OCI-LY1 (cell line): ENCODE results near the gene TEP1.

Source experiments
- H2AFZ ChIP-seq: fragments of 200-600 bp; sonication (generic), shearing (Covaris generic); 2 replicates; pipeline ENCODE4 v1.6.0; 2014; ENCODE audit warnings: antibody characterized with exemption, mild to moderate bottlenecking, low read length
- H3F3A ChIP-seq: fragments of 200-600 bp; sonication (generic), shearing (Covaris generic); 2 replicates; pipeline ENCODE4 v1.6.0; 2014; ENCODE audit warnings: mild to moderate bottlenecking, antibody characterized with exemption, low read length, moderate library complexity; ENCODE audit not compliant: insufficient read depth
- H3K27ac ChIP-seq: fragments of 200-600 bp; sonication (generic); 2 replicates; pipeline ENCODE4 v1.5.1; 2014; ENCODE audit warnings: low read length, mixed run types, mild to moderate bottlenecking, low read depth; ENCODE audit not compliant: poor library complexity, severe bottlenecking
- H3K27me3 ChIP-seq: fragments of 200-600 bp; sonication (generic); 2 replicates; pipeline ENCODE4 v1.6.0; 2014; ENCODE audit warnings: antibody characterized with exemption, mild to moderate bottlenecking, low read length, moderate library complexity; ENCODE audit not compliant: insufficient read depth
- H3K36me3 ChIP-seq: fragments of 200-600 bp; sonication (generic); 2 replicates; pipeline ENCODE4 v1.6.1; 2014; ENCODE audit warnings: mild to moderate bottlenecking, antibody characterized with exemption, low read length, moderate library complexity, mixed read lengths; ENCODE audit not compliant: insufficient read depth
- H3K4me1 ChIP-seq: fragments of 200-600 bp; sonication (generic); 2 replicates; pipeline ENCODE4 v1.5.1; 2014; ENCODE audit warnings: mild to moderate bottlenecking, low read length, moderate library complexity; ENCODE audit not compliant: insufficient read depth, severe bottlenecking
- H3K4me2 ChIP-seq: fragments of 200-600 bp; sonication (generic), shearing (Covaris generic); 2 replicates; pipeline ENCODE4 v1.6.1; 2014; ENCODE audit warnings: low read length
- H3K4me3 ChIP-seq: fragments of 200-600 bp; sonication (generic); 2 replicates; pipeline ENCODE4 v1.5.1; 2014; ENCODE audit warnings: low read length, low read depth, mild to moderate bottlenecking, mixed read lengths; ENCODE audit not compliant: poor library complexity, severe bottlenecking
- H3K79me2 ChIP-seq: fragments of 200-600 bp; shearing (Covaris generic); 2 replicates; pipeline ENCODE4 v1.6.1; 2016; ENCODE audit warnings: mixed run types, low read length, mixed read lengths; ENCODE audit not compliant: insufficient read depth
- H3K9ac ChIP-seq: fragments of 200-600 bp; sonication (generic), shearing (Covaris generic); 2 replicates; pipeline ENCODE4 v1.6.1; 2014; ENCODE audit warnings: mild to moderate bottlenecking, low read length, mixed read lengths
- H3K9me2 ChIP-seq: fragments of 200-600 bp; sonication (generic), shearing (Covaris generic); 2 replicates; pipeline ENCODE4 v1.6.1; 2014; ENCODE audit warnings: low read depth, mild to moderate bottlenecking, low read length, mixed read lengths
- H3K9me3 ChIP-seq: fragments of 200-600 bp; shearing (Covaris generic); 2 replicates; pipeline ENCODE4 v1.6.1; 2014; ENCODE audit warnings: low read length, mixed read lengths
- H4K20me1 ChIP-seq: fragments of 200-600 bp; sonication (generic), shearing (Covaris generic); 2 replicates; pipeline ENCODE4 v1.6.0; 2016; ENCODE audit warnings: mild to moderate bottlenecking, low read length; ENCODE audit not compliant: insufficient read depth
- EZH2 ChIP-seq: fragments of 200-600 bp; sonication (generic), shearing (Covaris generic); IDR thresholded peaks from 2 replicates; pipeline ENCODE4 v1.8.0; 2017; ENCODE audit warnings: borderline replicate concordance, mixed run types, mild to moderate bottlenecking, antibody characterized with exemption, low read length, moderate library complexity, mixed read lengths
- TF ChIP-seq, protein P1 (sequence below): fragments of 200-600 bp; sonication (generic), shearing (Covaris generic); IDR thresholded peaks from 2 replicates; pipeline ENCODE4 v1.5.1; 2017; ENCODE audit warnings: mild to moderate bottlenecking, antibody characterized with exemption, low read length, moderate library complexity, mixed read lengths

TEP1 gene

GRCh38 chr14:20441461-20441860, 28.2 kb upstream of the TEP1 start:
- Histone ChIP-seq H3K4me2 (no peak overlapping the region), H3F3A (no peaks in the 10 kb centered on the region), H3K4me1 (no peaks in the 10 kb centered on the region), H3K9me2 (no peaks in the 10 kb centered on the region), H3K36me3 (peaks cover 27% of the 10 kb centered on the region), H3K4me3 (no peak overlapping the region), H2AFZ (no peak overlapping the region), H3K27me3 (0 out of 2 replicates have a peak, but pooled peaks cover 3% of the 10 kb centered on the region), H3K27ac (no peak overlapping the region), H4K20me1 (no peaks in the 10 kb centered on the region), H3K9me3 (no peaks in the 10 kb centered on the region), H3K9ac (no peak overlapping the region), H3K79me2 (no peaks in the 10 kb centered on the region)
- TF ChIP-seq, protein P1, sequence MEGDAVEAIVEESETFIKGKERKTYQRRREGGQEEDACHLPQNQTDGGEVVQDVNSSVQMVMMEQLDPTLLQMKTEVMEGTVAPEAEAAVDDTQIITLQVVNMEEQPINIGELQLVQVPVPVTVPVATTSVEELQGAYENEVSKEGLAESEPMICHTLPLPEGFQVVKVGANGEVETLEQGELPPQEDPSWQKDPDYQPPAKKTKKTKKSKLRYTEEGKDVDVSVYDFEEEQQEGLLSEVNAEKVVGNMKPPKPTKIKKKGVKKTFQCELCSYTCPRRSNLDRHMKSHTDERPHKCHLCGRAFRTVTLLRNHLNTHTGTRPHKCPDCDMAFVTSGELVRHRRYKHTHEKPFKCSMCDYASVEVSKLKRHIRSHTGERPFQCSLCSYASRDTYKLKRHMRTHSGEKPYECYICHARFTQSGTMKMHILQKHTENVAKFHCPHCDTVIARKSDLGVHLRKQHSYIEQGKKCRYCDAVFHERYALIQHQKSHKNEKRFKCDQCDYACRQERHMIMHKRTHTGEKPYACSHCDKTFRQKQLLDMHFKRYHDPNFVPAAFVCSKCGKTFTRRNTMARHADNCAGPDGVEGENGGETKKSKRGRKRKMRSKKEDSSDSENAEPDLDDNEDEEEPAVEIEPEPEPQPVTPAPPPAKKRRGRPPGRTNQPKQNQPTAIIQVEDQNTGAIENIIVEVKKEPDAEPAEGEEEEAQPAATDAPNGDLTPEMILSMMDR = no peak
- TF ChIP-seq EZH2 = no peak

- no peak for TF ChIP-seq EZH2
- TF ChIP-seq, protein P1 = no peak
- no peak overlapping the region for H3K9ac ChIP-seq
Observed at GRCh38 chr14:20440882-20441281, 27.6 kb upstream of the TEP1 start.

DNA sequence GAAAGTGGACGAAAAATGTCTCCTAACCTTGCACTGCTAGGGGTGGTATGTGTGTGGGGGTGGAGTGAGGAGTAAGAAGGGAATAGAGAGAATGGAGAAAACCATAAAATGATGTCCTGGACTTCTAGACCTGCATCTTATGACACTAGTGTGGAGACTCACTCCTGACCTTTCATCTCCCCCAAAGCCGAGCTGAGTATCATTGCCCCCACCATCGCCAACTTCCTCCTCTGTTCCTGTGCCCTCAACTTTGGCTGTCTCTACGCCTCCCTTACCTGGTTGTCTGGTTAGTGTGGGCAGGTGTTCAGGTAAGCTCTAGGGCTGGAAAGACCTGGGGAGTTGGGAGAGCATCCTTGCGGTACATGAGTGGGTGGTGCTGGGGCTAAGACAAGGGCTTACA, 27.2 kb upstream of the TEP1 start:
- Histone ChIP-seq H3K9ac (no peak overlapping the region), H3F3A (no peaks in the 10 kb centered on the region), H3K27me3 (0 out of 2 replicates have a peak, but pooled peaks cover 3% of the 10 kb centered on the region), H3K9me3 (no peaks in the 10 kb centered on the region), H3K4me3 (no peak overlapping the region), H2AFZ (no peak overlapping the region), H3K36me3 (peaks cover 17% of the 10 kb centered on the region), H3K4me2 (no peak overlapping the region), H3K79me2 (no peaks in the 10 kb centered on the region), H4K20me1 (no peaks in the 10 kb centered on the region), H3K4me1 (no peaks in the 10 kb centered on the region), H3K27ac (no peak overlapping the region), H3K9me2 (no peaks in the 10 kb centered on the region)
- TF ChIP-seq EZH2 = no peak
- TF ChIP-seq, protein P1 = no peak

More at GRCh38 chr14:20440882-20441281, 27.6 kb upstream of the TEP1 start:
- Histone ChIP-seq H3K4me1 (no peaks in the 10 kb centered on the region), H3F3A (no peaks in the 10 kb centered on the region), H3K79me2 (no peaks in the 10 kb centered on the region), H2AFZ (no peak overlapping the region), H3K4me3 (no peak overlapping the region), H3K27me3 (0 out of 2 replicates have a peak, but pooled peaks cover 3% of the 10 kb centered on the region), H3K36me3 (peaks cover 22% of the 10 kb centered on the region), H3K4me2 (no peak overlapping the region), H3K27ac (no peak overlapping the region), H4K20me1 (no peaks in the 10 kb centered on the region), H3K9me2 (no peaks in the 10 kb centered on the region), H3K9me3 (no peaks in the 10 kb centered on the region)
